C4-2B (cell line): Measurements from ENCODE around the gene LEUTX.

ENCODE experiments used
- H3K27ac ChIP-seq: fragments of 450-650 bp; 2 replicates; pipeline ENCODE4 v1.5.1; 2017
- ZFX ChIP-seq: fragments of 450-650 bp; IDR thresholded peaks from 2 replicates; pipeline ENCODE4 v1.6.1; 2017
- TF ChIP-seq, protein P1 (sequence below): fragments of 450-650 bp; conservative IDR thresholded peaks from 2 replicates; pipeline ENCODE4 v1.5.1; 2017; ENCODE audit warnings: mild to moderate bottlenecking

The LEUTX gene

DNA sequence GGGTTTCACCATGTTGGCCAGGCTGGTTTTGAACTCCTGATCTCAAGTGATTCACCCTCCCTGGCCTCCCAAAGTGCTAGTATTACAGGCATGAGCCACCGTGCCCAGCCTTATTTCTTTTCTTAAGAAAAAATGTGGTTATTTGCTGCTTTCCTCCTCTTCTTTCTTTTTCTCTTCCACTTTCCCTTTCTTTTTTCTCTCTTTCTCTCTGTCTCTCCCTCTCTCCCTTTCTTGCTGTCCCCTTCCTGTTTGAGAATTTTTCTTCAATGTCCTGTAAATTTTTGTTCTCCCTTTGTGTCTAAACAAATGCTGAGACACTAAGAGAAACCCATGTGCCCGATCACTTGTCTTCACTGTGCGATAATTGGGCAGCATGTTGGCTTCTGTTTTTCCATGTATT is 2.2 kb downstream of the LEUTX start:
- TF ChIP-seq, protein P1, sequence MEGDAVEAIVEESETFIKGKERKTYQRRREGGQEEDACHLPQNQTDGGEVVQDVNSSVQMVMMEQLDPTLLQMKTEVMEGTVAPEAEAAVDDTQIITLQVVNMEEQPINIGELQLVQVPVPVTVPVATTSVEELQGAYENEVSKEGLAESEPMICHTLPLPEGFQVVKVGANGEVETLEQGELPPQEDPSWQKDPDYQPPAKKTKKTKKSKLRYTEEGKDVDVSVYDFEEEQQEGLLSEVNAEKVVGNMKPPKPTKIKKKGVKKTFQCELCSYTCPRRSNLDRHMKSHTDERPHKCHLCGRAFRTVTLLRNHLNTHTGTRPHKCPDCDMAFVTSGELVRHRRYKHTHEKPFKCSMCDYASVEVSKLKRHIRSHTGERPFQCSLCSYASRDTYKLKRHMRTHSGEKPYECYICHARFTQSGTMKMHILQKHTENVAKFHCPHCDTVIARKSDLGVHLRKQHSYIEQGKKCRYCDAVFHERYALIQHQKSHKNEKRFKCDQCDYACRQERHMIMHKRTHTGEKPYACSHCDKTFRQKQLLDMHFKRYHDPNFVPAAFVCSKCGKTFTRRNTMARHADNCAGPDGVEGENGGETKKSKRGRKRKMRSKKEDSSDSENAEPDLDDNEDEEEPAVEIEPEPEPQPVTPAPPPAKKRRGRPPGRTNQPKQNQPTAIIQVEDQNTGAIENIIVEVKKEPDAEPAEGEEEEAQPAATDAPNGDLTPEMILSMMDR, result no peak
- TF ChIP-seq ZFX, result no peak
- no peak overlapping the region for H3K27ac ChIP-seq

DNA sequence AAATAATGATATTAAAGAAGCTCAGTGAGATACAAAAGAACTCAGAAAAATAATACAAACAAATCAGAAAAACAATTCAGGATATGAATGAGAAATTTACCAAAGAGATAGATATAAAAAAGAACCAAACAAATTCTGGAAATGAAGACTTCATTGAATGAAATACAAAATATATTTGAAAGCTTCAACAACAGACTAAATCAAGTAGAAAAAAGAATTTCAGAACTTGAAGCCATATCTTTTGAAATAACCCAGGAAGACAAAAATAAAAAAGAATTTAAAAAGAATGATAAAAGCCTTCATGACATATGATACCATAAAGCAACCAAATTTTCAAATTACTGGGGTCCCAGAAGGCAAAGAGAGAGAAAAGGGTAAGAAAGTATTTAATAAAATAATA is 9.6 kb downstream of the LEUTX start:
- TF ChIP-seq, protein P1, result no peak
- no peak overlapping the region for H3K27ac ChIP-seq

DNA sequence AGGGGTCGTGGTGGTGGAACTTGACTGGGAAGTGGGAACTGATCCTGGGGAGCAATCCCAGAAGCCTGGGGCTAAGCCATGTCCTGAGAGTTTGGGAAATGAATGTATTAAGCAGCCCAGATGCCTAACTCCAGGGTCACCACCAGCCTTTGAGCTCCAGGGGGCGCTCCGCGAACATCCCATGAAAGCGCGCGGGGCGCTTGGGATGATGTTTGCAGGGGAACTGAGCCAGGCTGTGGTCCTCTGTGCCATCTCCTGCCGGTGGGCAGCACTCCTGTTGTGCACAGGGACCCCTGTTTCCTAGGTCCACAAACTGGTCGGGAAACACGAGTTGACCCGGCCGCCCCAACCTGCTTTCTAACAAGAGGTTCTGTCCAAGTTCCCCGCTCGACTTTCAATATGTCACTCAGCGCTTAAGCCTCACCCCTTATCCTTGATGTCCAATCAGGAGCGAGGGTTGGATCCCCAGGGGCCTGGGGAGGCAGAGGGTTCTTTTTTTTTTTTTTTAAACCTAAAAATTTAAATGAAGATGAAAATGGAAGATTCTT is 14.4 kb downstream of the LEUTX start:
- no peak overlapping the region for H3K27ac ChIP-seq
- TF ChIP-seq, protein P1, result peak; percentile 97
- TF ChIP-seq ZFX, result no peak

- no peak for TF ChIP-seq ZFX
- TF ChIP-seq, protein P1, result no peak
- H3K27ac ChIP-seq, result no peak overlapping the region
Observed at GRCh38 chr19:39795001-39795400, 16.3 kb downstream of the LEUTX start.

DNA sequence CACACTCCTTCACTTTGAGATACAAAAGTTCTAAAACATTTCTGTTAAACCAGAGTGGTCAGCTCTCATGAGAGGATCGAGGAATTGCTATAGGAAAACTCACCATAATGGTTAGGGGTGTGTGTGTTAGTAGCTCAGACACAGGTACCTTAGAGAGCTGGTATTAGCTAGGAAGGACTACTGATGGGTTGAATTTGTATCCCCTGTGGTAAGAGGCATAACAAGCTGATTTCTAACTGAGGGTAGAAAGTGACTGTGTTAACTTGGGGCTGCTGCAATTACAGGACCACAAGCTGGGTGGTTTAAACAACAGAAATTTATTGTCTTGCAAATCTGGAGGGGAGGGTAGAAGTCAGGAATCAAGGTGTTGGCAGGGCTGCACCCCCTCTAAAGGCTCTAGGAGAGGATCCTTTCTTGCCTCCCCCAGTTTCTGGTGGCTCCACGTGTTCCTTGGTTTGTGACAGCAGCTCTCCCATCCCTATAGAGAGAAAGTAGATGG is 17.4 kb downstream of the LEUTX start:
- H3K27ac ChIP-seq, result no peak overlapping the region
- TF ChIP-seq, protein P1, result no peak
- TF ChIP-seq ZFX, result no peak

DNA sequence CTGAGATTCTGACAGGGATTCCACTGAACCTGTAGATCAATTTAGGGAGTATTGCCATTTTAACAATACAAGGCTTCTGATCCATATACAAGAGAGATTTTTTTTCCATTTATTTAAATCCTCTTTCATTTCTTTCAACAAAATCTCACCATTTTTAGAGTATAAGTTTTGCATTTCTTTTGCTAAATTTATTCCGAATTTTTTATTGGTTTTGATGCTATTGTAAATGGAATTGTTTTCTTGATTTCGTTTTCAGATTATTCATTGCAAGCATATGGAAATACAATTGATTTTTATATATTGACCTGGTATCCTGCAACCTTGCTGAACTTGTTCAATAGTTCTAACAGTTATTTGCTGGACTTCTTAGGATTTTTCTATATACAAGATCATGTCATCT is 18.4 kb downstream of the LEUTX start:
- no peak overlapping the region for H3K27ac ChIP-seq
- no peak for TF ChIP-seq ZFX
- TF ChIP-seq, protein P1, result no peak

- no peak for TF ChIP-seq ZFX
- TF ChIP-seq, protein P1, result no peak
- no peak overlapping the region for H3K27ac ChIP-seq
Observed at GRCh38 chr19:39802958-39803357, 24.3 kb downstream of the LEUTX start.
